Measurements from ENCODE around the gene CIB2. TPM values are rescaled to one million over a fixed set of nuclear protein-coding genes. Genes with fewer than 3 reads are reported as not detected.
A peak's percentile ranks its signal among the peaks of the same experiment; 100 is the strongest.

The CIB2 gene
- 22.6 and 32.4 TPM in 2 replicates for polyA plus RNA-seq
- 18.9 and 21.2 TPM in 2 replicates for polyA minus RNA-seq

DNA sequence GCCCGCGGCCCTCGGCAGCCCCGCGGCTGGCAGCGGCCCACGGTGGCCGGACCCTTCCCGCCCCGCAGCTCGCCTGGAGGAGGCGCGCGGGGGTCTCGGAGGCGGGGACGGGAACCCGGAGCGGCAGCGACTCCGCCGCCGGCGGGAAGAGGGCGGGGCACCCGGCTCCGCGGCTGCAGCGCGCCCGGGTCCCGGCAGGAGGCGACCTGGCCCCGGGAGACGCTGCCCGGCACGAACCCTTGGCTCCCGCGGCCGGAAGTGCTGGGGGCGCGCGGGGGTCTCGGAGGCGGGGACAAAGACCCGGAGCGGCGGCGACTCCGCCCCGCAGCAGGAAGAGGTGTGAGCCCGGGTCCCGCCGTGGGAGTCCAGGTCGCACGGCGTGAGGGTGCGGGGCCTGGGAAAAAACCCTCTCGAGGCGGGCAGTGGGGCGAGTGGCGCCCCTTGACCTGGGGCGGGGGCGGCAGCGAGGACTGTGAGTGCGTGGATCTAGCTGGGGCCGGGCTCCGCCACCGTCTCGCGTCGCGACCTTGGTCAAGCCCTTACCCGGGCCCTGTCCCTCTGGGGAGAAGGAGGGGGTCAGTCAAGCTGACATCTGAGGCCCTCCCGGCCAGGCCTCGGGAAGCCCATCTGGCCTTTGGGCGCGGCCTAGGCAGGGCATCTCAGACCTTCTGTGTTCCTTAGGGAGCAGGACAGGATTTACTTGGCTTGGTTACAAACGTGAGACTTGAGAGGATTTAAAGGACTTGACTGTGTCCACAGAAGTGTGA is at the start of gene CIB2:
TSS of gene CIB2 (minus strand) at position 151 of the 767 bp plus-strand sequence. CDS start 230 bp downstream, outside the sequence.
- peak within 1 kb of the TSS; percentile 70 for H3K27ac ChIP-seq (ENCODE audit: low read length)

DNA sequence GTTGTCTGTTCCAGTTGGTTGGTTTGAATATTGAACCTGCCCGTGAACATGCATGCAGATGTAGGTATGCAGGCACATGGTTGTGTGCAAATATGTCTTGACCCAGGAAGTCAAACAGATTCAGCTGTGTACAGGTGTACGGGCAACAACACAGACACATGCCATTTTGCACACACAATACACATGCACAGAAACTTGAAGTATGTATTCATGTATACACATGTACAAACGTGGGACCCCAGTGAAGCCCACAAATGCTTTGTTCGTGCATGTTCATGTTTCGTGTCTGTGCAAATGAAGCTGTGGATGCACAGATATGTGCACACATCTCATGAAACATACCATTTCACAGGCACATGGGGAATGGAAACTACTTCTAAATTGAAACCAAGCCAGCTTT is 48.7 kb upstream of the CIB2 start:
- Histone ChIP-seq H3K4me2 (ENCODE audit: low read length) (no peak overlapping the region), H3K9ac (ENCODE audit: low read length) (no peak overlapping the region), H3F3A (ENCODE audit: insufficient read depth, low read length, poor library complexity, severe bottlenecking) (no peaks in the 10 kb centered on the region), H3K4me3 (ENCODE audit: low read length) (no peak overlapping the region), H4K20me1 (ENCODE audit: insufficient read depth) (no peaks in the 10 kb centered on the region), H2AFZ (ENCODE audit: low read depth, low read length) (no peak overlapping the region), H3K9me3 (ENCODE audit: low read length) (no peaks in the 10 kb centered on the region), H3K9me2 (ENCODE audit: insufficient read depth, low read length) (no peaks in the 10 kb centered on the region), H3K27ac (ENCODE audit: low read length) (no peak overlapping the region), H3K27me3 (ENCODE audit: insufficient read depth, low read depth, low read length) (no peaks in the 10 kb centered on the region), H3K79me2 (replicated peaks; ENCODE audit: insufficient read depth, low read length) (no peaks in the 10 kb centered on the region), H3K36me3 (ENCODE audit: insufficient read depth, low read length) (no peaks in the 10 kb centered on the region)
- no peak for TF ChIP-seq EZH2 (IDR thresholded peaks at IDR 0.05; ENCODE audit: borderline replicate concordance, insufficient read depth, low read length, poor library complexity, severe bottlenecking)
- TF ChIP-seq, protein P1, sequence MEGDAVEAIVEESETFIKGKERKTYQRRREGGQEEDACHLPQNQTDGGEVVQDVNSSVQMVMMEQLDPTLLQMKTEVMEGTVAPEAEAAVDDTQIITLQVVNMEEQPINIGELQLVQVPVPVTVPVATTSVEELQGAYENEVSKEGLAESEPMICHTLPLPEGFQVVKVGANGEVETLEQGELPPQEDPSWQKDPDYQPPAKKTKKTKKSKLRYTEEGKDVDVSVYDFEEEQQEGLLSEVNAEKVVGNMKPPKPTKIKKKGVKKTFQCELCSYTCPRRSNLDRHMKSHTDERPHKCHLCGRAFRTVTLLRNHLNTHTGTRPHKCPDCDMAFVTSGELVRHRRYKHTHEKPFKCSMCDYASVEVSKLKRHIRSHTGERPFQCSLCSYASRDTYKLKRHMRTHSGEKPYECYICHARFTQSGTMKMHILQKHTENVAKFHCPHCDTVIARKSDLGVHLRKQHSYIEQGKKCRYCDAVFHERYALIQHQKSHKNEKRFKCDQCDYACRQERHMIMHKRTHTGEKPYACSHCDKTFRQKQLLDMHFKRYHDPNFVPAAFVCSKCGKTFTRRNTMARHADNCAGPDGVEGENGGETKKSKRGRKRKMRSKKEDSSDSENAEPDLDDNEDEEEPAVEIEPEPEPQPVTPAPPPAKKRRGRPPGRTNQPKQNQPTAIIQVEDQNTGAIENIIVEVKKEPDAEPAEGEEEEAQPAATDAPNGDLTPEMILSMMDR (IDR thresholded peaks at IDR 0.05; ENCODE audit: poor library complexity, severe bottlenecking), result no peak
- TF ChIP-seq MXI1 (conservative IDR thresholded peaks at IDR 0.05; ENCODE audit: poor library complexity, severe bottlenecking), result no peak
- no peak for TF ChIP-seq EP300 (conservative IDR thresholded peaks at IDR 0.05; ENCODE audit: poor library complexity, severe bottlenecking)
- no peak for TF ChIP-seq SMC3 (conservative IDR thresholded peaks at IDR 0.05; ENCODE audit: poor library complexity)
- no peak for TF ChIP-seq TAF1 (IDR thresholded peaks at IDR 0.05; ENCODE audit: low read depth)
- TF ChIP-seq, protein P2, sequence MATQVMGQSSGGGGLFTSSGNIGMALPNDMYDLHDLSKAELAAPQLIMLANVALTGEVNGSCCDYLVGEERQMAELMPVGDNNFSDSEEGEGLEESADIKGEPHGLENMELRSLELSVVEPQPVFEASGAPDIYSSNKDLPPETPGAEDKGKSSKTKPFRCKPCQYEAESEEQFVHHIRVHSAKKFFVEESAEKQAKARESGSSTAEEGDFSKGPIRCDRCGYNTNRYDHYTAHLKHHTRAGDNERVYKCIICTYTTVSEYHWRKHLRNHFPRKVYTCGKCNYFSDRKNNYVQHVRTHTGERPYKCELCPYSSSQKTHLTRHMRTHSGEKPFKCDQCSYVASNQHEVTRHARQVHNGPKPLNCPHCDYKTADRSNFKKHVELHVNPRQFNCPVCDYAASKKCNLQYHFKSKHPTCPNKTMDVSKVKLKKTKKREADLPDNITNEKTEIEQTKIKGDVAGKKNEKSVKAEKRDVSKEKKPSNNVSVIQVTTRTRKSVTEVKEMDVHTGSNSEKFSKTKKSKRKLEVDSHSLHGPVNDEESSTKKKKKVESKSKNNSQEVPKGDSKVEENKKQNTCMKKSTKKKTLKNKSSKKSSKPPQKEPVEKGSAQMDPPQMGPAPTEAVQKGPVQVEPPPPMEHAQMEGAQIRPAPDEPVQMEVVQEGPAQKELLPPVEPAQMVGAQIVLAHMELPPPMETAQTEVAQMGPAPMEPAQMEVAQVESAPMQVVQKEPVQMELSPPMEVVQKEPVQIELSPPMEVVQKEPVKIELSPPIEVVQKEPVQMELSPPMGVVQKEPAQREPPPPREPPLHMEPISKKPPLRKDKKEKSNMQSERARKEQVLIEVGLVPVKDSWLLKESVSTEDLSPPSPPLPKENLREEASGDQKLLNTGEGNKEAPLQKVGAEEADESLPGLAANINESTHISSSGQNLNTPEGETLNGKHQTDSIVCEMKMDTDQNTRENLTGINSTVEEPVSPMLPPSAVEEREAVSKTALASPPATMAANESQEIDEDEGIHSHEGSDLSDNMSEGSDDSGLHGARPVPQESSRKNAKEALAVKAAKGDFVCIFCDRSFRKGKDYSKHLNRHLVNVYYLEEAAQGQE (IDR thresholded peaks at IDR 0.05; ENCODE audit: borderline replicate concordance), result no peak
- no peak for TF ChIP-seq POLR2AphosphoS5 (IDR thresholded peaks at IDR 0.05)
- no peak for TF ChIP-seq RAD21 (conservative IDR thresholded peaks at IDR 0.05)

More for the DNA sequence above, at the start of gene CIB2:
- Histone ChIP-seq H3K4me3 (ENCODE audit: low read length) (peak within 1 kb of the TSS; percentile 98), H3K4me2 (ENCODE audit: low read length) (peak within 1 kb of the TSS; percentile 100), H4K20me1 (ENCODE audit: insufficient read depth) (no peaks in the 10 kb centered on the region), H3K79me2 (replicated peaks; ENCODE audit: insufficient read depth, low read length) (no peaks in the 10 kb centered on the region), H2AFZ (ENCODE audit: low read depth, low read length) (peak within 1 kb of the TSS; percentile 98), H3K9me3 (ENCODE audit: low read length) (no peaks in the 10 kb centered on the region), H3K36me3 (ENCODE audit: insufficient read depth, low read length) (no peaks in the 10 kb centered on the region), H3F3A (ENCODE audit: insufficient read depth, low read length, poor library complexity, severe bottlenecking) (peaks cover 4% of the 10 kb centered on the region), H3K27me3 (ENCODE audit: insufficient read depth, low read depth, low read length) (no peaks in the 10 kb centered on the region), H3K9me2 (ENCODE audit: insufficient read depth, low read length) (no peaks in the 10 kb centered on the region), H3K9ac (ENCODE audit: low read length) (peak within 1 kb of the TSS; percentile 92)
- TF ChIP-seq POLR2AphosphoS5 (IDR thresholded peaks at IDR 0.05) (peak; percentile 73), SMC3 (conservative IDR thresholded peaks at IDR 0.05; ENCODE audit: poor library complexity) (peak; percentile 72), MXI1 (conservative IDR thresholded peaks at IDR 0.05; ENCODE audit: poor library complexity, severe bottlenecking) (peak; percentile 55), TAF1 (IDR thresholded peaks at IDR 0.05; ENCODE audit: low read depth) (peak; percentile 33), EP300 (conservative IDR thresholded peaks at IDR 0.05; ENCODE audit: poor library complexity, severe bottlenecking) (peak; percentile 30), RAD21 (conservative IDR thresholded peaks at IDR 0.05) (peak; percentile 76), EZH2 (IDR thresholded peaks at IDR 0.05; ENCODE audit: borderline replicate concordance, insufficient read depth, low read length, poor library complexity, severe bottlenecking) (no peak)
- TF ChIP-seq, protein P2 (IDR thresholded peaks at IDR 0.05; ENCODE audit: borderline replicate concordance), result no peak
- TF ChIP-seq, protein P1 (IDR thresholded peaks at IDR 0.05; ENCODE audit: poor library complexity, severe bottlenecking), result peak; percentile 92

Data from neural cell (in vitro differentiated cells).